GM23338 (cell line): Measurements from ENCODE around the gene SH3RF3. TPM values are rescaled to one million over a fixed set of nuclear protein-coding genes. Genes with fewer than 3 reads are reported as not detected.

Experiments used
- ATAC-seq: fragments of 200-7000 bp; cut with Tn5 transposase; 3 replicates; pipeline ENCODE4 v1.9.1; 2020
- DNase-seq: peaks from one replicate; pipeline ENCODE4 v3.0.0-alpha.2; 2015; ENCODE audit warnings: low spot score
- H2AFZ ChIP-seq: fragments of 200-600 bp; sonication (generic); 2 replicates; pipeline ENCODE4 v1.8.0; 2016; ENCODE audit warnings: antibody characterized with exemption, mild to moderate bottlenecking, moderate library complexity
- H3F3A ChIP-seq: fragments of 200-600 bp; sonication (generic); replicated peaks from 2 replicates; pipeline ENCODE4 v1.8.0; 2017; ENCODE audit warnings: antibody characterized with exemption, mixed run types, low read depth
- H3K27ac ChIP-seq: fragments of 200-600 bp; sonication (generic); 2 replicates; pipeline ENCODE4 v1.6.1; 2016; ENCODE audit warnings: low read depth
- H3K27me3 ChIP-seq: fragments of 200-600 bp; sonication (generic); 2 replicates; pipeline ENCODE4 v1.8.0; 2016; ENCODE audit warnings: mild to moderate bottlenecking, mixed run types, moderate library complexity; ENCODE audit not compliant: insufficient read depth
- H3K36me3 ChIP-seq: fragments of 200-600 bp; sonication (generic); 2 replicates; pipeline ENCODE4 v1.8.0; 2016; ENCODE audit warnings: mild to moderate bottlenecking; ENCODE audit not compliant: insufficient read depth
- H3K4me1 ChIP-seq: fragments of 200-600 bp; sonication (generic); 2 replicates; pipeline ENCODE4 v1.8.0; 2016; ENCODE audit warnings: mild to moderate bottlenecking, moderate library complexity; ENCODE audit not compliant: insufficient read depth
- H3K4me2 ChIP-seq: fragments of 200-600 bp; sonication (generic); 2 replicates; pipeline ENCODE4 v1.7.1; 2017; ENCODE audit warnings: mixed run types
- H3K4me3 ChIP-seq: fragments of 200-600 bp; sonication (generic); 2 replicates; pipeline ENCODE4 v1.6.1; 2016; ENCODE audit warnings: mixed run types
- H3K79me2 ChIP-seq: fragments of 200-600 bp; sonication (generic); replicated peaks from 2 replicates; pipeline ENCODE4 v1.8.0; 2017; ENCODE audit warnings: mild to moderate bottlenecking; ENCODE audit not compliant: insufficient read depth
- H3K9me2 ChIP-seq: fragments of 200-600 bp; sonication (generic); 2 replicates; pipeline ENCODE4 v1.8.0; 2017; ENCODE audit not compliant: insufficient read depth
- H4K20me1 ChIP-seq: fragments of 200-600 bp; sonication (generic); replicated peaks from 2 replicates; pipeline ENCODE4 v1.8.0; 2017; ENCODE audit warnings: mild to moderate bottlenecking; ENCODE audit not compliant: insufficient read depth
- H3K27ac Mint-ChIP-seq: 2 replicates; pipeline ENCODE4 v1.8.0; 2020; ENCODE audit warnings: inconsistent platforms, mild to moderate bottlenecking, moderate library complexity, mixed read lengths
- H3K27me3 Mint-ChIP-seq: 3 replicates; pipeline ENCODE4 v1.8.0; 2022; ENCODE audit warnings: low read depth, mild to moderate bottlenecking, moderate library complexity, mixed read lengths, inconsistent platforms; ENCODE audit not compliant: insufficient read depth, poor library complexity
- H3K36me3 Mint-ChIP-seq: 3 replicates; pipeline ENCODE4 v1.8.0; 2021; ENCODE audit warnings: low read depth, mild to moderate bottlenecking, inconsistent platforms, moderate library complexity, mixed read lengths
- H3K4me1 Mint-ChIP-seq: 3 replicates; pipeline ENCODE4 v1.8.0; 2020; ENCODE audit warnings: mild to moderate bottlenecking, inconsistent platforms, mixed read lengths
- H3K4me3 Mint-ChIP-seq: 3 replicates; pipeline ENCODE4 v1.8.0; 2021; ENCODE audit warnings: moderate library complexity, mild to moderate bottlenecking, inconsistent platforms, mixed read lengths
- H3K9me3 Mint-ChIP-seq: 3 replicates; pipeline ENCODE4 v1.8.0; 2020; ENCODE audit warnings: moderate library complexity, mild to moderate bottlenecking, inconsistent platforms, mixed read lengths
- CREB1 ChIP-seq: fragments of 250-450 bp; sonication (Bioruptor Pico); IDR thresholded peaks from 2 replicates; pipeline ENCODE4 v1.5.0; 2020; ENCODE audit warnings: low read depth, mild to moderate bottlenecking, moderate library complexity
- CTCF ChIP-seq, 2 experiments: fragments of 200-600 bp in 1 of 2; sonication (generic) in 1 of 2; conservative IDR thresholded peaks; 2 replicates each; pipeline versions ENCODE4 v1.5.1 to v1.6.1; 2016 to 2017; ENCODE audit warnings: antibody characterized with exemption in 2 of 2, low read depth in 2 of 2, mild to moderate bottlenecking in 2 of 2, moderate library complexity in 1 of 2
- EZH2 ChIP-seq: fragments of 200-600 bp; sonication (generic); IDR thresholded peaks from one replicate; pipeline ENCODE4 v1.8.0; 2017; ENCODE audit warnings: antibody characterized with exemption, mild to moderate bottlenecking, low read depth; ENCODE audit not compliant: unreplicated experiment
- EZH2phosphoT487 ChIP-seq: fragments of 200-600 bp; sonication (generic); IDR thresholded peaks from one replicate; pipeline ENCODE4 v1.8.1; 2018; ENCODE audit warnings: antibody characterized with exemption; ENCODE audit not compliant: unreplicated experiment
- JUNB ChIP-seq: IDR thresholded peaks from one replicate; pipeline ENCODE4 v1.6.1; 2016; ENCODE audit warnings: antibody characterized with exemption; ENCODE audit not compliant: unreplicated experiment
- NANOG ChIP-seq: IDR thresholded peaks from 2 replicates; pipeline ENCODE4 v1.6.1; 2016; ENCODE audit warnings: antibody characterized with exemption, borderline replicate concordance
- POLR2AphosphoS5 ChIP-seq: IDR thresholded peaks from 2 replicates; pipeline ENCODE4 v1.6.1; 2016; ENCODE audit warnings: antibody characterized with exemption, low read depth
- STAT1 ChIP-seq: IDR thresholded peaks from one replicate; pipeline ENCODE4 v1.6.1; 2016; ENCODE audit warnings: antibody characterized with exemption; ENCODE audit not compliant: unreplicated experiment
- ZNF114 ChIP-seq: fragments of 250-450 bp; sonication (Bioruptor Pico); IDR thresholded peaks from 2 replicates; pipeline ENCODE4 v1.5.0; 2020; ENCODE audit warnings: mild to moderate bottlenecking, moderate library complexity
- ZNF331 ChIP-seq: fragments of 250-450 bp; sonication (Bioruptor Pico); IDR thresholded peaks from 2 replicates; pipeline ENCODE4 v1.5.0; 2020; ENCODE audit warnings: low read depth, mild to moderate bottlenecking, moderate library complexity
- ZNF462 ChIP-seq: fragments of 250-450 bp; sonication (Bioruptor Pico); IDR thresholded peaks from 2 replicates; pipeline ENCODE4 v1.5.0; 2020; ENCODE audit warnings: mild to moderate bottlenecking, moderate library complexity
- polyA plus RNA-seq: library from polyadenylated mRNA; unstranded; fragments of >200 nt; fragmentation: Nextera tagmentation; extraction: Ambion mirVana; gene quantifications from 2 replicates; pipeline ENCODE4 v1.2.1, GENCODE V29; 2016
- total RNA-seq: library from RNA; depleted of rRNA; stranded (reverse); fragments of >200 nt; shearing (Covaris generic); gene quantifications from 2 replicates; pipeline ENCODE4 v1.2.3, GENCODE V29; 2014
- TF ChIP-seq, protein P1 (sequence below): IDR thresholded peaks from 2 replicates; pipeline ENCODE4 v1.6.1; 2016; ENCODE audit warnings: antibody characterized with exemption
- TF ChIP-seq, protein P2 (sequence below): IDR thresholded peaks from one replicate; pipeline ENCODE4 v1.6.1; 2018; ENCODE audit warnings: antibody characterized with exemption; ENCODE audit not compliant: unreplicated experiment

The SH3RF3 gene
- total and polyA plus RNA-seq, 2 experiments from 2014 or later = 0.11 to 0.63 TPM

DNA sequence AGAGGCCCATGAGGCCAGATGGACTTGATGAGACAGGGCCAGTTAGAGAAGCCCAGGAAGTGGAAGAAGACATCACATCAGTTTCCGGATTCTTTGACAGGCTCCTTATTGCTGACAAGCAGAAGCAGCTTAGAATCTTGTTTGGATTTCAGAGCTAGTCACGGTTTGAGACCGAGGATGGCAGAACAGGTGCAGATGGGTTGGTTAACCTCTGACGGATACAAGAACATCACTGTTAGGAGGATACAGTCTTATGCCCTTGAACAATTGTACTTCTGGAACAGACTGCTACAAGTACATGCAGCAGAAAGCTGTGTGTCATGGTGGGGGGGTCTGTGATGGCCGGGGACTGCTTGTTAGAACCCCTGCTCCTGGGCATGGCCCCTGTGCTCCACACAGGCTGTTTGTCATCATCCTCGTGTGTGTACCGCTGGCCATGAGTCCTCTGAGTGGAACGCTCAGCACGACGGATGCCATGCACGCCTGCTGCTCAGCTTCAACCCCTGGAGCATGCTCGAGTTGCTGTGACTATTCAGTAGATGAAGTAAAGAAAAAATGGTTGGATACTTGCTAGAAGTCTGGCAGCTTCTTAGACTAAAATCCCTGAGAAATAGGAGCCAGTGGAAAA lies 217.7 kb downstream of the SH3RF3 start:
- H3K4me1 Mint-ChIP-seq = peaks cover 14% of the 10 kb centered on the region
- no peak overlapping the region for H3K4me2 ChIP-seq
- ATAC-seq (no peak), DNase-seq (no peak)
- H3K4me1 ChIP-seq = no peaks in the 10 kb centered on the region
- H2AFZ ChIP-seq = no peak overlapping the region
- no peak overlapping the region for H3K4me3 ChIP-seq
- H3K79me2 ChIP-seq = no peaks in the 10 kb centered on the region
- no peaks in the 10 kb centered on the region for H3K9me3 Mint-ChIP-seq
- H3K4me3 Mint-ChIP-seq = no peak overlapping the region
- H3K27ac Mint-ChIP-seq = no peak overlapping the region
- no peaks in the 10 kb centered on the region for H3K9me2 ChIP-seq
- H4K20me1 ChIP-seq = no peaks in the 10 kb centered on the region
- H3K27me3 Mint-ChIP-seq = peaks cover 7% of the 10 kb centered on the region
- H3F3A ChIP-seq = no peaks in the 10 kb centered on the region
- no peak for TF ChIP-seq NANOG
- TF ChIP-seq, protein P1, sequence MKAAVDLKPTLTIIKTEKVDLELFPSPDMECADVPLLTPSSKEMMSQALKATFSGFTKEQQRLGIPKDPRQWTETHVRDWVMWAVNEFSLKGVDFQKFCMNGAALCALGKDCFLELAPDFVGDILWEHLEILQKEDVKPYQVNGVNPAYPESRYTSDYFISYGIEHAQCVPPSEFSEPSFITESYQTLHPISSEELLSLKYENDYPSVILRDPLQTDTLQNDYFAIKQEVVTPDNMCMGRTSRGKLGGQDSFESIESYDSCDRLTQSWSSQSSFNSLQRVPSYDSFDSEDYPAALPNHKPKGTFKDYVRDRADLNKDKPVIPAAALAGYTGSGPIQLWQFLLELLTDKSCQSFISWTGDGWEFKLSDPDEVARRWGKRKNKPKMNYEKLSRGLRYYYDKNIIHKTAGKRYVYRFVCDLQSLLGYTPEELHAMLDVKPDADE = no peak
- TF ChIP-seq ZNF331 (CRISPR knock-in tag) = no peak
- TF ChIP-seq ZNF462 = no peak
- TF ChIP-seq CTCF (conservative IDR thresholded peaks at IDR 0.05; ENCODE audit: low read depth in 2 of 2) = no peak
- TF ChIP-seq, protein P2, sequence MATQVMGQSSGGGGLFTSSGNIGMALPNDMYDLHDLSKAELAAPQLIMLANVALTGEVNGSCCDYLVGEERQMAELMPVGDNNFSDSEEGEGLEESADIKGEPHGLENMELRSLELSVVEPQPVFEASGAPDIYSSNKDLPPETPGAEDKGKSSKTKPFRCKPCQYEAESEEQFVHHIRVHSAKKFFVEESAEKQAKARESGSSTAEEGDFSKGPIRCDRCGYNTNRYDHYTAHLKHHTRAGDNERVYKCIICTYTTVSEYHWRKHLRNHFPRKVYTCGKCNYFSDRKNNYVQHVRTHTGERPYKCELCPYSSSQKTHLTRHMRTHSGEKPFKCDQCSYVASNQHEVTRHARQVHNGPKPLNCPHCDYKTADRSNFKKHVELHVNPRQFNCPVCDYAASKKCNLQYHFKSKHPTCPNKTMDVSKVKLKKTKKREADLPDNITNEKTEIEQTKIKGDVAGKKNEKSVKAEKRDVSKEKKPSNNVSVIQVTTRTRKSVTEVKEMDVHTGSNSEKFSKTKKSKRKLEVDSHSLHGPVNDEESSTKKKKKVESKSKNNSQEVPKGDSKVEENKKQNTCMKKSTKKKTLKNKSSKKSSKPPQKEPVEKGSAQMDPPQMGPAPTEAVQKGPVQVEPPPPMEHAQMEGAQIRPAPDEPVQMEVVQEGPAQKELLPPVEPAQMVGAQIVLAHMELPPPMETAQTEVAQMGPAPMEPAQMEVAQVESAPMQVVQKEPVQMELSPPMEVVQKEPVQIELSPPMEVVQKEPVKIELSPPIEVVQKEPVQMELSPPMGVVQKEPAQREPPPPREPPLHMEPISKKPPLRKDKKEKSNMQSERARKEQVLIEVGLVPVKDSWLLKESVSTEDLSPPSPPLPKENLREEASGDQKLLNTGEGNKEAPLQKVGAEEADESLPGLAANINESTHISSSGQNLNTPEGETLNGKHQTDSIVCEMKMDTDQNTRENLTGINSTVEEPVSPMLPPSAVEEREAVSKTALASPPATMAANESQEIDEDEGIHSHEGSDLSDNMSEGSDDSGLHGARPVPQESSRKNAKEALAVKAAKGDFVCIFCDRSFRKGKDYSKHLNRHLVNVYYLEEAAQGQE = no peak
- no peak for TF ChIP-seq JUNB
- no peak for TF ChIP-seq ZNF114
- TF ChIP-seq EZH2phosphoT487 = no peak
- no peak for TF ChIP-seq CREB1 (CRISPR knock-in tag)
- TF ChIP-seq STAT1 = no peak
- no peak for TF ChIP-seq POLR2AphosphoS5
- no peak for TF ChIP-seq EZH2
- no peak overlapping the region for H3K27ac ChIP-seq
- no peaks in the 10 kb centered on the region for H3K27me3 ChIP-seq
- no peaks in the 10 kb centered on the region for H3K36me3 Mint-ChIP-seq
- H3K36me3 ChIP-seq = no peaks in the 10 kb centered on the region
